Fibroblast of villous mesenchyme (primary cell): ENCODE measurements around the gene PTPRQ. TPM values are rescaled to one million over a fixed set of nuclear protein-coding genes. Genes with fewer than 3 reads are reported as not detected.

Experiments used
- DNase-seq: peaks from one replicate; pipeline ENCODE4 v3.0.0-alpha.2; 2010; ENCODE audit warnings: low read depth
- H3K4me3 ChIP-seq: 2 replicates; pipeline ENCODE4 v1.5.1; 2011; ENCODE audit warnings: low read depth, mild to moderate bottlenecking, low read length
- CTCF ChIP-seq: IDR thresholded peaks from 2 replicates; pipeline ENCODE4 v1.5.1; 2012; ENCODE audit warnings: low read depth, mild to moderate bottlenecking, low read length; ENCODE audit not compliant: insufficient read depth
- total RNA-seq: library from RNA; depleted of rRNA; stranded (reverse); fragments of >200 nt; gene quantifications from 2 replicates; pipeline ENCODE4 v1.2.3, GENCODE V29; 2012

The PTPRQ gene
- total RNA-seq, 1 donor = 5.6 TPM

DNA sequence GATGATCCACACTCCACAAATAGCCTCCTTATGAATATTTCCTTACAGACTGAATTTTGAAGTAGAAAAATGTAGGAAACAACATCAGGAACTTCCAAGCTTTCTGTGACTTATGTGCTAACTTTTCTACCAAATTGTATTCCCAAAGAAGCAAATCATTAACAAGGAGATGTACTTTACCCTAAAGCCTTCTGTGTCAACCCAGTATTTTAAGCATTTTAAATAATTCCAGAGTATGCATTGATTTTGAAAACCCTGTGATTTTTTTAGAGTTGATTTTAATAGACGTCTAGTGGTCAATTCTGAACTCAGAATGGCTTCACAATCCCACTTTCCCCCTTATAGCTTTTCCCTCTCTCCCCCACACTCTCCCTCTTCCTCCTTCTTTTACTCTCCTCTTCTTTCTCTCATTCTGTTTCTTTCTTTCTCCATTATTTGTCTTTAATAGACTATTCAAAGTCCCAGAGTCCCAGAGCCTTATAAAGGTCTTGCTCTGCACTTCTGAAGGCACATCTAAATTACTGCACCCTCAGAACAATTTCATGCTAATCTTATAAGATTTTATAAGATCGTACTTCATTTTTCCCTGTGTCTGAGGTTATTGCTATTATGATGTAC is 253.3 kb downstream of the PTPRQ start:
- DNase-seq = no peak
- no peak overlapping the region for H3K4me3 ChIP-seq
- TF ChIP-seq CTCF = no peak

GRCh38 chr12:80698256-80698655 is 254.2 kb downstream of the PTPRQ start:
- H3K4me3 ChIP-seq = no peak overlapping the region

GRCh38 chr12:80698847-80699542 is 255.0 kb downstream of the PTPRQ start:
- DNase-seq = no peak
- H3K4me3 ChIP-seq = no peak overlapping the region

More at GRCh38 chr12:80698256-80698655, 254.2 kb downstream of the PTPRQ start:
- TF ChIP-seq CTCF = no peak
- DNase-seq = no peak

DNA sequence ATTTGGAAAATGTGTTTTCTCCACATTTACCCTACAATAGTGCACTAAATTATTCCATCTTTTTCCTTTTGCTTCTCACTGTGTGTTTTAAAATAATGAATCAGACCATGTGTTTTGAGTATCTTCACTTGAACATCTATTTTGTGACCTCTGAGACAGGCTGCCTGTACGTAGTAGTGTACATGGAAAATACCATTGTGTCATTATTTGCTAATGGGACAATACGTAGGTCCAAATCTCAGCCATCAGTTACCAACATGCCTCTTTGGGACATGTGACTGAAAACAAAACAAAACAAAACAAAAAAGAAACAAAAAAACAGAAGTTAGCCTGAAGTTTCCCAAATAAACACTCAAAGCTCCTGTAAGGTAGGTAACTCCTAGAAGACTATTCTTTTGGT is 256.3 kb downstream of the PTPRQ start:
- H3K4me3 ChIP-seq = no peak overlapping the region
- DNase-seq = no peak
- no peak for TF ChIP-seq CTCF

More at GRCh38 chr12:80698847-80699542, 255.0 kb downstream of the PTPRQ start:
- TF ChIP-seq CTCF = no peak

DNA sequence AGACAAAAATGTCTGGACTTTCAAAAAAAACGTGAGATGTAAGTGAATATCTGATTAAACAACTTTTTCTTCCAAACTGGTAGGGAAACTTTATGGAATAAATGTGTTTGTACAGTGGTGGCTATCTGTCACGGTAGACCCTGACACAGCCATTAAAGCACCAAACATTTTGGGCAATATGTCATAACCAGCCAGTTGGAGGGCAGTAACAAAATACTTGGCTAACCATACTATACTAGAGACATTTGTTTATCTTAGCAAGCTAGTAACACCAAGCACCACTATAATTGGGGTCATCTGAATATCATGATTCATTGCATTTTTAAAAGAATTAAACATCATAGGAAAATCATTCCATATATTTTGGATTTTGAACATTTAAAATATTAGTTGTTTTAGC is 257.4 kb downstream of the PTPRQ start:
- no peak for DNase-seq
- H3K4me3 ChIP-seq = no peak overlapping the region
- no peak for TF ChIP-seq CTCF

DNA sequence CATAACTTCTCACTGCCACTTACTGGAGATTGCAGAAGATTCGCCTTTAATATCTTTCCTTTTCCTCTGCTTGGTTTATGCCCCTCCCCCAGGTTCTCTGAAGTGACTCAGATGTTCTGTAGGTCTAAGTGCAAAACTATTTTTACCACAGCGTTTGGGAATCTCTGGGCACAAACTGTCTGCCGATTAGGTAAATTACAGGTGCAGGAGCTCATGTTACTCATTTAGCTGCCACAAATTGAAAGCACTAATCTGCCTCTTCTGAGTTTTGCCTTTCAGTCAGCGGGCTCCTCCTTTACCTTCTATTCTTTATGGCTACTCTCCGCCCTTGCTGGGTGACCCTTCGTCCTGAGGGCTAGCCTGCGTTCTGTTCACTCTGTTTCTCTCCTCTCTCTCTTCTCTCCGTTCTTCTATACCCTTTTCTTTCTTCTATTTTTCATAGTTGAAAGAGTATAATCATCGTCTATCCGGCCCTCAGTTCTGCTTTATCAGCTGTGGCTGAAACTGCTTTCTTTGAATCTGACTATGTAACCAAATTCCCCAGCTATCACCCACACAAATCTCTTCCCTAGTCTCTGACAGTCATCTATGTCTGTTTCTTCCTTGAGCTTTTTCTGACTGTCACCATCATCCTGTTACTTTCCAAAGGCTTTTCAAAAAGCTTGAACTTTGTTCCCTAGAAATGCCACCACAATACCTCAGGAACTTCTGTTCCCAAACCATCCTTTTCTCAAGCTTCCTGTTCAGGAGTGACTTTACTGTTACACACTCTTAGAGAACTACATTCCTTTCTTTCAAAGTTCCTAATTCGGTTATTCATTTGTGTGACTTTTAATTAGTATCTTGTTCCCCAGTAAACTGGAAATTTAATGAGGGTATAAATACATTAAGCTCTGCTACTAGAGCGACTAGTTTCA is 259.1 kb downstream of the PTPRQ start:
- peak overlapping the region; percentile 43 for H3K4me3 ChIP-seq
- DNase-seq = peak; percentile 70
- no peak for TF ChIP-seq CTCF
